ENCODE measurements around the gene SPPL2C. TPM values are rescaled to one million over a fixed set of nuclear protein-coding genes. Genes with fewer than 3 reads are reported as not detected.

SPPL2C gene
- total and polyA plus RNA-seq, 2 of the 8 experiments (the other 6 are each of a cell fraction or from before 2014, with no cell fraction given): not detected

DNA sequence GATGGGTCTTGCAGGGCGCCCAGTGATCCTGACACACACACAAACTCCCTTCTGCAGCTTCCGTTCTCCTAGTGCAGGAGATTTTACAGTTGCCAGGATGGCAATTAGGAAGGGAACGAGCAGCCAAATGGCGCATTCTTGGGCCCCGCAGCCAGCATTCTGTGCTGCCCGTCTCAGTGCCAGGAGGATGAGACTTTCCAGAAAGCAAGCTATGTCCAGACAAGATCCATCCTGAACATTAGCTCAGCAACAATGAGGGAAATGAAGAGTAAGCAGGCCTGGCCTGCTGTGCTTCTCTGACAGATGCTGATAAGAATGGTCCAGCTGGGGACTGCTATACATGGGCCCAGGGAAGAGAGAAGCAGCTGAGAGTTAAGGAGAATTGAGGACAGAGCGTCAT, 16.5 kb downstream of the SPPL2C start:
- FAIRE-seq (no peak), DNase-seq (ENCODE audit: low read depth in 1 of 2, low spot score in 2 of 2) (no peak)
- H3K4ac ChIP-seq (replicated peaks; ENCODE audit: insufficient read length, low read depth, low read length): peak overlapping the region; percentile 14
- no peak overlapping the region for H2BK5ac ChIP-seq (ENCODE audit: low read depth, low read length)
- peaks cover 0 to 5% (median 2%) of the 10 kb centered on the region in 4 experiments; a peak in 1 of 7 replicates for H3K4me1 ChIP-seq (replicated peaks in 1 of 4; ENCODE audit: control insufficient read depth in 3 of 4, insufficient read depth in 4 of 4, low read length in 3 of 4)
- H2BK120ac ChIP-seq (replicated peaks; ENCODE audit: low read depth, low read length): no peak overlapping the region
- 0 out of 2 replicates have a peak, but pooled peaks cover 1% of the 10 kb centered on the region for H3K23me2 ChIP-seq (ENCODE audit: low read depth, low read length)
- no peak overlapping the region for H3K9ac ChIP-seq (replicated peaks in 1 of 4; ENCODE audit: extremely low read depth in 1 of 4, low read depth in 3 of 4, low read length in 3 of 4)
- H3K14ac ChIP-seq (ENCODE audit: insufficient read length): no peak overlapping the region
- H3K56ac ChIP-seq (replicated peaks; ENCODE audit: insufficient read length, low read depth, low read length): no peak overlapping the region
- H4K91ac ChIP-seq (replicated peaks; ENCODE audit: insufficient read length, low read length): no peak overlapping the region
- 85% methylated on average over 7 of the region's 7 CpGs; no CpG with 5 or more reads in 1 of the 2 experiments for WGBS, 2 experiments (ENCODE audit: extremely low coverage in 1 of 2, insufficient coverage in 1 of 2, insufficient read length in 1 of 2, insufficient replicate concordance in 2 of 2, low coverage in 1 of 2, low lambda C conversion rate in 2 of 2, missing lambda C conversion rate in 1 of 2)
- H2AFZ ChIP-seq (ENCODE audit: low read length): no peak overlapping the region
- no peak overlapping the region for H3K18ac ChIP-seq (ENCODE audit: extremely low read depth, low read length)
- H3K23ac ChIP-seq (ENCODE audit: insufficient read length): no peak overlapping the region
- no peaks in the 10 kb centered on the region for H3K79me2 ChIP-seq (ENCODE audit: control insufficient read depth in 1 of 2, insufficient read depth in 2 of 2, low read length in 2 of 2)
- H3K4me3 ChIP-seq (ENCODE audit: extremely low read depth in 1 of 4, insufficient read depth in 2 of 4, low read depth in 3 of 4, low read length in 4 of 4): no peak overlapping the region
- no peak overlapping the region for H4K8ac ChIP-seq (ENCODE audit: extremely low read depth, insufficient read depth, low read length)
- H3K27ac ChIP-seq (ENCODE audit: low read depth, low read length): no peak overlapping the region
- no peak overlapping the region for H4K5ac ChIP-seq (ENCODE audit: insufficient read length, low read depth, low read length)
- no peaks in the 10 kb centered on the region; a peak in 2 of 7 replicates for H3K27me3 ChIP-seq (replicated peaks in 1 of 4; ENCODE audit: control insufficient read depth in 3 of 4, extremely low read depth in 1 of 4, insufficient read depth in 3 of 4, low read length in 3 of 4)
- CTCF ChIA-PET (ENCODE audit: partially characterized antibody): interaction anchor here (0.8 to 2.8 kb wide), 6 partner anchors 10 to 213 kb away, joined by 3 to 12 read pairs (median 4); no protein-coding TSS in a partner anchor
- peaks cover 0 to 1% of the 10 kb centered on the region in 2 experiments for H4K20me1 ChIP-seq (replicated peaks in 1 of 2; ENCODE audit: control insufficient read depth in 1 of 2, insufficient read depth in 2 of 2, low read length in 2 of 2)
- H2BK20ac ChIP-seq (ENCODE audit: low read length): no peak overlapping the region
- no peaks in the 10 kb centered on the region for H3K79me1 ChIP-seq (ENCODE audit: low read depth, low read length)
- no peak overlapping the region for H3K4me2 ChIP-seq (ENCODE audit: insufficient read depth in 1 of 2, low read depth in 2 of 2, low read length in 2 of 2)
- no peaks in the 10 kb centered on the region for H3K9me3 ChIP-seq (ENCODE audit: insufficient read depth in 2 of 2, low read depth in 1 of 2, low read length in 1 of 2)
- no peaks in the 10 kb centered on the region; a peak in 1 of 8 replicates for H3K36me3 ChIP-seq (ENCODE audit: control insufficient read depth in 2 of 4, insufficient read depth in 4 of 4, low read length in 3 of 4)
- H2AK5ac ChIP-seq (ENCODE audit: low read depth, low read length): no peak overlapping the region
- H2BK15ac ChIP-seq (ENCODE audit: low read length): no peak overlapping the region
- POLR2A ChIA-PET (ENCODE audit: partially characterized antibody): no interaction called here
- H2BK12ac ChIP-seq (ENCODE audit: low read depth, low read length): no peak overlapping the region
- no peak for TF ChIP-seq YY1 (IDR thresholded peaks at IDR 0.05; ENCODE audit: low read depth, low read length)
- TF ChIP-seq SIX5 (IDR thresholded peaks at IDR 0.05; ENCODE audit: low read depth, low read length): no peak
- TF ChIP-seq NANOG (IDR thresholded peaks at IDR 0.05; ENCODE audit: insufficient read depth, low read depth, low read length, poor library complexity, severe bottlenecking): no peak
- no peak for TF ChIP-seq TCF12 (IDR thresholded peaks at IDR 0.05; ENCODE audit: low read depth, low read length)
- TF ChIP-seq EP300 (IDR thresholded peaks at IDR 0.05; ENCODE audit: borderline replicate concordance in 1 of 2, low read depth in 2 of 2, low read length in 2 of 2): no peak
- no peak for TF ChIP-seq SIRT6 (IDR thresholded peaks at IDR 0.05; ENCODE audit: low read length)
- no peak for TF ChIP-seq GTF2F1 (IDR thresholded peaks at IDR 0.05; ENCODE audit: borderline replicate concordance, low read depth, low read length)

All from H1 (cell line).